Occipital lobe (tissue), 2 donors: Measurements from ENCODE around the gene CDH3. TPM values are rescaled to one million over a fixed set of nuclear protein-coding genes. Genes with fewer than 3 reads are reported as not detected.

Experiments used
- DNase-seq: peaks from one replicate; lab custom pipeline; 2025; lab: John Stamatoyannopoulos, UW
- total RNA-seq: library from RNA; depleted of rRNA; stranded (reverse); fragments of >200 nt; gene quantifications from one replicate; pipeline ENCODE4 v1.2.3, GENCODE V29; 2014

The CDH3 gene
- total RNA-seq = 7.5 TPM

DNA sequence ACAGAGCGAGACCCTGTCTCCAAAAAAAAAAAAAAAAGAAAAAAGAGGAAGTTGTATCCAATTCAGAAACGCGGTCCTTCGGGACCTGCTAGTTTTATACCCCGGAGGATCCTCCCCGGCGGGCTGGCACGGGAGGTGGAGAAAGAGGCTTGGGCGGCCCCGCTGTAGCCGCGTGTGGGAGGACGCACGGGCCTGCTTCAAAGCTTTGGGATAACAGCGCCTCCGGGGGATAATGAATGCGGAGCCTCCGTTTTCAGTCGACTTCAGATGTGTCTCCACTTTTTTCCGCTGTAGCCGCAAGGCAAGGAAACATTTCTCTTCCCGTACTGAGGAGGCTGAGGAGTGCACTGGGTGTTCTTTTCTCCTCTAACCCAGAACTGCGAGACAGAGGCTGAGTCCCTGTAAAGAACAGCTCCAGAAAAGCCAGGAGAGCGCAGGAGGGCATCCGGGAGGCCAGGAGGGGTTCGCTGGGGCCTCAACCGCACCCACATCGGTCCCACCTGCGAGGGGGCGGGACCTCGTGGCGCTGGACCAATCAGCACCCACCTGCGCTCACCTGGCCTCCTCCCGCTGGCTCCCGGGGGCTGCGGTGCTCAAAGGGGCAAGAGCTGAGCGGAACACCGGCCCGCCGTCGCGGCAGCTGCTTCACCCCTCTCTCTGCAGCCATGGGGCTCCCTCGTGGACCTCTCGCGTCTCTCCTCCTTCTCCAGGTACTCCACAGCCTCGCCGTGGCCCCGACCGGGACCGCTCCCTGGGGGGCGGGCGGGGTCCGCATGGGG lies at the start of gene CDH3:
TSS of gene CDH3 (plus strand) at position 596 of the 779 bp plus-strand sequence. CDS start at position 666, 70 bp downstream.
- no peak for DNase-seq

DNA sequence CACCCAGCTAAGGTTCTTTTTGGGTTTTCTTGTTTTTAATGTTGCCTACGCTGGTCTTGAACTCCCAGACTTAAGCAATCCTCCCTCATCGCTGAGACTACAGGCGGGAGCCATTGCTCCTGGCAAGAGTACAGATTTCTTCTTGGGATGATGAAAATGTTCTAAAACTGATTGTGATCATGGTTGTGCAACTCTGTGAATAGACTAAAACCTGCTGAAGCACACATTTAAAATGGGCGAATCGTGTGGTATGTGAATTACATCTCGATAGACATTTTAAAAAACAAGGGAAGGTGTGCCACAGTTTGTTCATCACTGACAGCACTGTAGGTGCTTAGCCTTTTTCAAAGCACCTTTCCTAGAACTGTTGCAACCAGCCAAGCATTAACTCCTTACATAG lies 48.8 kb upstream of the CDH3 start:
- no peak for DNase-seq

DNA sequence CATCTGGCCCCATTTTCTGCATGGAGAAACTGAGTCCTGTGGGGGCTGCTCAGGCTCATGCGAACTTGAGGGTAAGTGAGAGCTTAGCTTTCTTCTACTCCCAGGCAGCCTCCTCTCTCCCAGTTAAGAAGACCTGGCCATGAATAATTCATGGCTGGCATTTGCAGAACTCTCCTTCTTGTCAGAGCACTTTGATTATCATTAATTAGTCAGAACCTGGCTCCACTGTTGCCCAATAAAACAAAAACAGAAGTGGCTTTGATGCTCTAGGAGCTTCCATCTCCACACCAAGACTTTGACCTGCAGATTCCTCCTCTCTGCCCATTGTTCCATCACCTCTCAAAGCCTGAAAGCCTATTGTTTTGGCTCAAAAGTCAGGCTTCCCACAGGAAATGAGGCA lies 45.5 kb upstream of the CDH3 start:
- no peak for DNase-seq

DNA sequence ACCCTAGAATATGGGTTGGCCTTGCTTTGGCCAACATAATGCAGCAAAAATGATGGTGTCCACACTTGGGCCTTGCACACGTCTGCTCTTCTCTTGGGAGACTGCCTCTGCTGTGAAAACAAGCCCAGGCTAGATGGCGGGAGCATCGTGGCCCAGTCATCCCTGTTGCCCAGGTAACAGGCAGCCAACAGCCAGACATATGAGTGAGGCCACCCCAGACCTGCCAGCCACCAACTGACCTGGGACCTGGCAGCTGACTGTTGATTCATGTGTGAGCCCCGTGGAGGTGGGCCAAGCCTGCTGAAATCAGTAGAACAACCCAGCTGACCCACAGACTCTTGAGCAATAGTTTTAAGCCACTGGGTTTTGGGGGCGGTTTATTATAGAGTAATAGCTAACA lies 39.4 kb upstream of the CDH3 start:
- DNase-seq = no peak

DNA sequence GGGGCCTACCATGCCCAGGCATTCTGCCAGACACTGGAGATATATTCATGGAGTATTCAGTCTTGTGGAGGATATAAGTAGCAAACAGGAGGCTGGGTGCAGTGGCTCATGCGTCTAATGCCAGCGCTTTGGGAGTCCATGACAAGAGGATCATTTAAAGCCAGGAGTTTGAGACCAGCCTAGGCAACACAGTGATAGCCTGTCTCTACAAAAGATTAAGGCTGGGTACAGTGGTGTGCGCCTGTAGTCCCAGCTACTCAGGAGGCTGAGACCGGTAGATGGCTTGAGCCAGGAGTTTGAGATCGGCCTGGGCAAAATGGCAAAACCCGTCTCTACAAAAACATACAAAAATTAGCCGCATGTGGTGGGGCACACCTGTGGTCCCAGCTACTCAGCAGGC lies 37.7 kb upstream of the CDH3 start:
- no peak for DNase-seq

DNA sequence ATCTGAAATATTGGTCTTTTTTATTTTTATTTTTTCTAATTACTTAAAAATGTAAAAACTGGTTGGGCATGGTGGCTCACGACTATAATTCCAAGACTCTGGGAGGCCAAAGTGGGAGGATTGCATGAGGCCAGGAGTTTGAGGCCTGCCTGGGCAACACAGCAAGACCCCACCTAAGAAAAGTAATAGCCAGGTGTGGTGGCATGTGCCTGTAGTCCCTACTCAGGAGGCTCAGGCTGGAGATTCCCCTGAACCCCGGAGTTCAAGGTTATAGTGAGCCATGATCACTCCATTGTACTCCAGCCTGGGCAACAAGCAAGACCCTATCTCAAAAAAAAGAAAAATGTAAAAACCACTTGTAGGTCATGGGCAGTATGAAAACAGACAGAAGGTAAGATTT lies 36.8 kb upstream of the CDH3 start:
- no peak for DNase-seq

DNA sequence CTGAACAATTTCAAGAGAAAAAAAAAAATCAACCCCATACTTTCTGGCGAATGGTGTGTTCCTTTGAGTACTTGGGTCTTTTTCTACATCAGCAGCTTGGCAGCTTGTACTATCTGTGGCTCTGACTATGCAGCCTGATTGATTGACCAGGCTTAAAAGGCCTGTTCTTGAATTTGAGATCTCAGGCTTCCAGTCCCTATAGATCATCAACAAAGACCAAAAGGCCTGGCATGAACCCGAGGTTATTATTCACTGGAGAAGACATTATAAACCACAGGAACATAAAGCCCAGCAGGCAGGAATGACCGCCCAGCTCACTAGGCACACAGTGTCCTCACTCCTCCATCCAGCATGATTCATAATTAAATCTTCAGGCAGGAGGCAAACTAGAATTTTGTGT lies 32.1 kb upstream of the CDH3 start:
- no peak for DNase-seq

DNA sequence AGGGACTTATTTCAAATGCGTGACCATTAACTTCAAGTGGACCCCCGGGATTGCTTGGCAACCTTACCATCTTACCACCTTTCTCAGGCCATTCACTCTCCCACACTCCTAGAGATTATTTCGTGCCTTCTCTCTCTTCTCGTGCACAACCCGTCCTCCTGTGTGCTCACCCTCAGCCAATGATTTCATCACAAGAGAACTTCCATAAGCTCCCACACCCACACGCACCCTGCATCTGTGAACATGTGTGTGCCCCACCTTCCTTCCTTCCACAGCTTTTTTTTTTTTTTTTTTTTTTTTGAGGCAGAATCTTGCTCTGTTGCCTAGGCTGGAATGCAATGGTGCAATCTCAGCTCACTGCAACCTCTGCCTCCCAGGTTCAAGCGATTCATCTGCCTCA lies 27.4 kb upstream of the CDH3 start:
- DNase-seq = no peak

DNA sequence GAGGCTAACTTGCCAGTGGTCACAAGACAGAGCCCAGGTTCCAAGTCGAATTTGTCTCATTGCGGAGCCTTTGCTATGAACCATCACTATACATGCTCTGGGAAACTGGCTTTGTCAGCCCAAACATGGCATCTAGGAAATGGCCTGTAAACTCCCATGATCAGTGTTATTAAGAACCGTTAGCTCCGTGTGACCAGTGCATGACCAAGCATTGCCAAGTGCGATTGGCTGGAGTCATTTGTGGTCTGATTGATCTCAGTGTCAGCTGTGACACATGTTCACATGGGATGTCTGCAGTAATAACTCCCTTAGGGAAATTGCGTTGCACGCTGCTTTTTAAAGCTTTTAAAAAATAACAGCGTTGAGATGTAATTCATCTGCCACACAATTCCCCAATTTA lies 18.6 kb upstream of the CDH3 start:
- DNase-seq = no peak

DNA sequence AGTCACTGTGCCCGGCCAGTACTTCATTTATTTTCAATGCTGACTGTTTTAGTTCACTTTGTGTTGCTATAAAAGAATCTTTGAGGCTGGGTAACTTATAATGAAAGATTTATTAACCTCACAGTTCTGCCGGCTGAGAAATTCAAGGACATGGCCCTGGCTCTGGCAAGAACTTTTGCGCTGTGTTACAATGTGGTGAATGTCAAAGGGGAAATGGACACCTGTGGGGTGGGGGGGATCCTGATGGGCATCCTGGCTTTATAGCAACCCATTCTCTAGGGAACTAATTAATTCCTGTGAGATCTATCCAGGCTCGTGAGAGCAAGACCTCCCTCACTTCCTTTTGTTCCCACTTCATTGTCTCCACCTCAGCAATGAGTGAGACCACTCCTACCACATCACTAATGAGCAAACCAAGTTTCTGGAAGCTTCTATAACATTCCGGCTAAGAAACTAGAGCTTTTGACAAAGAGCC lies 17.1 kb upstream of the CDH3 start:
- no peak for DNase-seq

DNA sequence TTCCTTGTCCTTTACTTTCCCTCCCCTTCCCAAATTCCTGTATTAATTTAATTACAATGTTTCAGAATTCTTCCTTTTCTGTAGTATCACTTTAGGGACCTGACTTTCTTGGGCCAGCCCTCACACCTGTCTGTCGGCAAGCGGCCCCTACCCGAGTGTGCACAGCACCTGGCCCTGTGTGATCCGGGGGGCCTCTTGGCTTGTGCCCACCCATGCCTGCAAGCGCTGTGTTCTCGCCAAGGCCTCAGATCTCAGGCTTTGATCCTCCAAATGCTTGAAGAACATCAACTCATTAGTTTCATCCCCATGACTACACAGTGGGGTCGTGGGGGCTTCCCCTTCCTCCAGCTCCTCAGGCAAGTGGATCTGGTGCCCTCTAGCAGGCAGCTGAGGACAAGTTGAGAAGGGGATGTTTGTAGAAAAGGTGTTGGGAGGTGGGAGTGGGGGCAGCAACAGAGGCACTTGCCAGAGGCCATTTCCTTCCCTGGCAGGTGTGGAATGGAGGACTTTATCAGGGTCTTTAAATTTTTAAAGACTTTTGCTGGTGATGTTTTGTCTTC lies 15.7 kb upstream of the CDH3 start:
- DNase-seq = no peak

DNA sequence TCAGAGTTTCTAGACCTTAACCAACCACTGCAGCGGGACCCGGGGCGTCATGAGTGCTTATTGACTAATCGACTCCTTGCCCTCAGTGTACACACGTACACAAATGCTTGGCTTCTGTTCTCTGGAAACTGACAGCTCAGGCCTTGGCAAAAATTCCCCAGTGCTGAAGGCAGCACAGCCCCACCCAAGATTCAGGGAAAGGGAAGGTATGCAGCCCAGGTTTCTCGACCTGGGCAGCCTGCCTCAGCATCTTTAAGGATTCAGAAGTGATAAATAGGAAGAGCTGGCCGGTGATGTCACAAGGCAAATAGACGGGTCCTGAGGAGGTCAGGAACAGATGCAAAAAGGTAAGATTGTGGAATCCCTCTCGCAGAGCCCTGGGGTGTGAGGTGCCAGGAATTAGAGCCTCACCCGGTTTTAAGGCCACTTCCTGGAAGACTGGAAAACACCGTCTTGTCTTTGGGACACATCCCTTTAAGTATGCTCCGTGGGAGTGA lies 9.0 kb upstream of the CDH3 start:
- no peak for DNase-seq

DNA sequence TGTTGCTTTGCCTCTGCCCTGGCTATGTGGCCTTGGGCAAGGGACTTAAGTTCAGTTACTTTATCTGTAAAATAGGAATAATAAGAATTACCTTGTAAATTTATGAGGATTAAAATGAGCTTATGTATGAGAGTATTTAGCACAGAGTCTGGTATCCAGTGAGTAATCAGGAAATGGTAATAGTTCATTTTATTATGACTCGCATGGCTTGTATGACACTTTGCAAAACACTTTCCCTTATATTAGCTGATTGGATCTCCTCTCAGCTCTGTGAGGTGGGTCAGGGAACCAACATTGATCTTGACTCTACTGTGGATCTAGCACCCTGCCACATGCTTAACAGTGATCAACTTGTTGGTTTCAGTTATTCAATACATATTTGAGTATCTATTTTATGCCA lies 8.3 kb upstream of the CDH3 start:
- DNase-seq = no peak

DNA sequence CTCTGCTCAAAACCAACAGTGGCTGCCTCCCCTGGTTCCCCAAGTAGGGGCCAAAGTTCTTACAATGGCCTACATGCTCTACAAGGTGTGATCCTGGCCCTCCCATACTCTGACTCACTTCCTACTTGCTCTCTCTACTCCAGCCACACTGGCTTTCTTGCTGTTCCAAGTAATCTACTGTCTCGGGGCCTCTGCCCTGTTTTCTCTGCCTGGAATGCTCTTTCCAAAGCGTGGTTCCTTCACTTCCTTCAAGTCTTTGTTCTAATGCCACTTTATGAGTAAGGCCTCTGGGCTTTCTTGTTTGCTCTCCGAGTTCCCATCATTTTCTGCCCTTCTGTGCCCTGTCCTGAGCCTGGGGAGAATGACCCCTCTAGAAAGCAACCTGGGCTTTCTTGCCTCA lies 4.1 kb upstream of the CDH3 start:
- DNase-seq = no peak

DNA sequence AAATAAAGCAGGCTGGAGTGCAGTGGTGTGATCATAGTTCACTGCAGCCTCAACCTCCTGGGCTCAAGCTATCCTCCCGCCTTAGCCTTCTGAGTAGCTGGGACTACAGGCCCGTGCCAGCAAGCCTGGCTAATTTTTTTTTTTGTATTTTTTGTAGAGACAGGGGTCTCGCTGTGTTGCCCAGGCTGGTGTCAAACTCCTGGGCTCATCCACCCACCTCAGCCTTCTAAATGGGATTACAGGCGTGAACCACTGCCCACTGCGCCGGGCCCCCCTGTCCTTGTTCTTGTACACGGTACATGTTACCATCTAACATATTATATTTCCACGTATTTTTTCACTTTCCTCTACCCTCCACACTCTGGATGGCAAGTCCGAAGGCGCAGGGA lies 3.1 kb upstream of the CDH3 start:
- no peak for DNase-seq

DNA sequence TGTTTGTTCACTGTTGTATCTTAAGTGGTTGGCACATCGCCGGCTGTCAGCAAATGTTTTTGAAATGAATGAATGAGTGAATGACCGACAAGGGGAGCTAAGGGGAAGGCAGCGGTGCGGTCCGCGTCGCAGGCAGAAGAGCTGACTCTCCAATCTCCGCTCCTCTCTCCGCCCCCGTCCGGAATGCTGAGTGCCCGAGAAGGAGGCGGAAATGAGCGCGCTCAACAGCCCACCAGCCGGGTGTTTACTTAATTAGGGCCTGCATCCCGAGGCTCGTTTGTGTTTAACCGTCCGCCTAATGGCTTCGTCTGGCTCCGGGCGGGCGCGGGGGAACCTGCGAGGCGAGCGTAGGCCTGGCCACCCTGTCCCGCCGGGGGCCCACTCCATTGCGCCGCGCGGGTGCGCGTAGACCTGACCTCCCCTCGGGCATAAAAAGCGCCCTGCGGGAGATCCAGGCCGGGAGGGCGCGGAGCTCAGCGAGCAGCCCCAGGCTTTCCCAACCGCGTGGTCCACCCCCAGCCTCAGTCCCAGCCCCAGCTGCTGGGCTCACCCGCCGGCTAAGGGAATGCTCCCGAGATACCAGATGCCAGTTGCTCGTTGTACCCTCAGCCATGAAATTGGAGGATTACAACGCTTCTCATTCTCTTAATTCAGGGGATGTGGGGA lies 2.5 kb upstream of the CDH3 start:
- no peak for DNase-seq

DNA sequence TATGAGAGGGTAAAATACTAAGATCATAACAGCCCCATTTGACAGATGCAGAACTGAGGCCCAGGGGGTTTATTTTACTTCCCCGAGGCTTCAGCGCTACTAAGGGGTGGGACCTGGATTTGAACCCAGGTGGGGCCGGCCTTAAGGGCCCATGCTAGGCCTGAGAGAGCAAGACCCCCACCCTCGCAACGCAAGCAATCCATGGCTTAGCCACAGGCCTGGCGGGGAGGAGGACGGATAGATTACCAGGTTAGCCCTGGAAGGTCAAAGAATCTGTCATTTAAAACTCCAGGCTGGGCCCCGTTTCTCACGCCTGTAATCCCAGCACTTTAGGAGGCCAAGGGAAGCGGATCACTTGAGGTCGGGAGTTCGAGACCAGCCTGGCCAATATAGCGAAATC lies 1.9 kb upstream of the CDH3 start:
- DNase-seq = no peak

DNA sequence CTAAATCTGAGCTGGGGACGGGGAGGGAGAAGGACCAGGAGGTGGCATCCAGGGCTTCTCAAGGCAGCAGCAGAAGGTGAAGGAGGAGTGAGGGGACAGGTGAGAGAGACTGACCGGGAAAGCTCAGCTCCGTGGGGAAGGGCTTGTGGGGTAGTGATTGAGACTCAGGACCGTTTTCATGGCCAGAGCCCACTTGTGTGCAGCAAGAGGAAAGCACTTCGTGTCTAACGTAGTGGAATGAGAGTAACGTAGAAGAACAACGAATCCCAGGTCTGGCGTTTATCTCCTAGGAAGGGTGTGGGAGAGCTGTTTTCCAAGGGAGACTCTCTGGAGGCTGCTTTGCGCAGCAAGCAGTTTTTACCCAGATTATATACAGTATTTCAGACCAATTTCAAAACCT lies 1.3 kb upstream of the CDH3 start:
- DNase-seq = no peak

DNA sequence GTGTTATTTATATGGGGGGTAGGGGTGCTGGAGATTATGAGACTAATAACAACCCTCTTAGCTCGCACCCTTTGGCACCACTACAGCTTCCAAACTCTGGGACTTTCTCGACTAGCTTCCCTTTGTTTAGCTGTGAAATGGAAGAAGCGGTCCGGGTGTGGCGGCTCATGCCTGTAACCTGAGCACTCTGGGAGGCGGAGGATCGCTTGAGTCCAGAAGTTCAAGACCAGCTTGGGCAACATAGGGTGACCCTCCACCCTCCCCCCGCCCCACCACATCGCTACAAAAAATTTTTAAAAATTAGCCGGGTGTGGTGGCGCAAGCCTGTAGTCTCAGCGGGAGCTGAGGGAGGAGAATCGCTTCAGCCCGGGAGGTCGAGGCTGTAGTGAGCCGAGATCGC lies 814 bp upstream of the CDH3 start:
- DNase-seq = no peak

DNA sequence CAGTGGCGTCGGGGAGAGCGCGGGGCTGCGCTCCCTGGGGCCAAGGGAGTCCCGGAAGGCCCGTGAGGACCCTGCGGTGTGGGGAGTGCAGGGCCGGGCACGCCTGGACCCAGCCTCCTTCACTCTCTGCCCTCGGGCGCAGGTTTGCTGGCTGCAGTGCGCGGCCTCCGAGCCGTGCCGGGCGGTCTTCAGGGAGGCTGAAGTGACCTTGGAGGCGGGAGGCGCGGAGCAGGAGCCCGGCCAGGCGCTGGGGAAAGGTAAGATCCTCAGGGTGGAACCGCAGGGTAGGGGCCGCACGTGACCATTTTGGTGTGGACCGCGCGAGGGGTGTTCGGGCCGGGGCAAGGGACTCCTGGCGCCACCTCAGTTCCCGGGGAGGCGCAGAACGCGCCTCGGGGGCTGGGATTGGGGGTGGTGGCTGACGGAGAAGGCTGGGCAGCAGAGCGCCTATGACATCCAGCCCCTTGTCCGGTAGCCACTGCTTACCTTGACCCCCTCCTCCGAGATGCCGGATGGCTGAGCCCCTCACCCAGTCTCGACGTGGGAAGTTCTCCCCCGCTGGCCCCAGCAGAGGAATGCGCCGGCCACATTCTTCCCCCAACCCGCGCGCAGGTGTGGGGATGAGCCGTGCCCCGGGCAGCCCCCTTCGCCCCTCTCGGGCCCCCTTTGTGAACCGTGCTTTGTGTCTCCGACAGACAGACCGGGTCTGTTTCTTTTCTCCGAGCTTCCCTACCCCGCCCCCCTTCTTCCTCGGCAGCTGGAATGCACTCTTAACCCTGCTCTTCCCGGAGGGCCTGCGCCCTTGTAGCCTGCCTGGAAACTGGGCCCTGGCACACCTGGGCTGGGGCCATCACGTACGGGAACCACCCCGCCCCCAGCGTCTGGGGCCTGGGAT lies 631 bp downstream of the CDH3 start:
- no peak for DNase-seq

DNA sequence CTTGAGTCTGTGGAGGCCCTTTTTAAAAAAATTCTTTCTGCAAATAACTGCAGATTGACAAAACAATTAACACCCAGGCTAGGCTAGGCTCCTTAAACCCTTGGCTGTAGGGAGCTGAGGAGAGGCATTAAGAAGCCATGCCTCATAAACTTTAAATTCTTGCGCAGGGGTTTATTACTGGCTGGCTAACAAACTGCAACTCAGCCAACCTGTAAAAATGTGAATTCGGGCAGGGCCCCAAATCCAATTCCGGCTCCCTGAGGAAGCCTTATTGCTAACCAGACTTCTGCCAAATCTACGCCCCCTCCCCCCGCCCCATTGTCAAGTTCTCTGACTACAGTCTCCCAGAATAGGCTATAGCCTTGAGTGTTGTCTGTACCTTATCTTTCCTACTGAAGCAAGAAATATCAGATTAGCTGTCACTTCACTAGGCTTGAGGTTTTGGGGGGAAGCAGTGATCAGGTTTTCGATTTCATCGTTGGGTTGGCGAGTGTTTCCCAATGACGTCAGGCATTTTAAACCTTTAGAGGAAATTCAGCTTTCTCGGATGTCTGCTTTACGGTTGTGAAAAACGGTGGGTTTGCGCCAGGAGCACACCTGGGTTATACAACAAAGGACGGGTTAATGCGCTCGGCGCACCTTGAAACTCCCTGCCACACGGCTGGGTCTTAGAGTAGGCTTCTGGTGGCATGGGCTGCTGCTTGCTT lies 2.0 kb downstream of the CDH3 start:
- no peak for DNase-seq
